ENCODE measurements around the gene HSPG2.
"Not testable (repeated sequence)": the region's sequence is repeated elsewhere in the genome, so short reads cannot be mapped to it uniquely, and the experiment has no call there.

HSPG2 gene

DNA sequence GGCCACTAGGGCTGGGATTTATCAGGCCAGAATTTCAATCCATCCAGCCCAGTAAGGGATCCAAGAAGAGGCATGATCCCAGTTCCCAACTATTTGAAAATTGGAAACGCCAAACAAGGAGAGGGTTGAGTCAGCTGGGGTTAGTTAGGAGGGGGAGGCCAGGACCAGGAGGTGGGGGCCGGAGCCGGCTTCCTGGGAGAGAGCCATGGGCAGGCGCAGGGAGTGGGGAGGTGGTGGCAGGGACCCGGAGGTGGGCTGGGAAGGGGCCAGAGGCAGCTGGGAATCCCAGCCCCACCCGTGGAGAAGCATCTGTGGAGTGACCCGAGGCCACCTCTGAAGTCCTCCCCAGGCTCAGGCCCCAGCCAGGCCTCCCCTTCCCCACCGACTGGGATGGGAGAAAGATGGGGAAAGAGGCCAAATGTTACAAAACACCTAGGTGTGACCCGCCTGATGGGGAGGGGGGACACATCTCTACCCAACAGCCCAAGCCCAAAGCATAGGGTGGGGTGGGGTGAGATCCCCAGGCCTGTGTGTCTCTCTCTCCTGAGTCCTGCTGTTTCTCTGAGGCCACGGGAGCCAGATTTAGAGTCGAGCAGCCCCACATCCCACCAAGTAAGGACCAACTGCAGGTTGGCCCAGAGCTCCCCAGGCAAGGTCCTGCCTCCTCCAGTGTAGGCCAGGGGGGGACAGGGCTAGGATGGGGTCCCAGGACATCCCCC lies 10.1 kb downstream of the HSPG2 start:
- TF ChIP-seq FOXP2 (optimal IDR thresholded peaks at IDR 0.05; ENCODE audit: control extremely low read depth, extremely low read length, insufficient read depth), result no peak
- no peak for TF ChIP-seq POLR2AphosphoS5 (IDR thresholded peaks at IDR 0.05; ENCODE audit: borderline replicate concordance, low read depth, low read length)
- H3K9ac ChIP-seq (ENCODE audit: insufficient read length), result no peak overlapping the region
- H3K9me3 ChIP-seq (ENCODE audit: low read depth, low read length), result no peaks in the 10 kb centered on the region
- H3K36me3 ChIP-seq (ENCODE audit: insufficient read depth, low read length), result no peaks in the 10 kb centered on the region
- no peak overlapping the region for H3K4me3 ChIP-seq
- DNase-seq (ENCODE audit: low read depth, low spot score), result no peak
- no peak overlapping the region for H3K27ac ChIP-seq

GRCh38 chr1:21926065-21926464 lies 11.0 kb downstream of the HSPG2 start:
- Histone ChIP-seq H3K27ac (no peak overlapping the region), H3K9me3 (ENCODE audit: low read depth, low read length) (no peaks in the 10 kb centered on the region), H3K9ac (ENCODE audit: insufficient read length) (no peak overlapping the region), H3K36me3 (ENCODE audit: insufficient read depth, low read length) (no peaks in the 10 kb centered on the region), H3K4me3 (no peak overlapping the region)
- TF ChIP-seq FOXP2 (optimal IDR thresholded peaks at IDR 0.05; ENCODE audit: control extremely low read depth, extremely low read length, insufficient read depth), result no peak
- no peak for TF ChIP-seq EZH2 (IDR thresholded peaks at IDR 0.05)
- TF ChIP-seq POLR2AphosphoS5 (IDR thresholded peaks at IDR 0.05; ENCODE audit: borderline replicate concordance, low read depth, low read length), result no peak
- no peak for DNase-seq (ENCODE audit: low read depth, low spot score)

GRCh38 chr1:21925334-21925940 lies 11.7 kb downstream of the HSPG2 start:
- no peak for DNase-seq (ENCODE audit: low read depth, low spot score)
- Histone ChIP-seq H3K9me3 (ENCODE audit: low read depth, low read length) (no peaks in the 10 kb centered on the region), H3K36me3 (ENCODE audit: insufficient read depth, low read length) (no peaks in the 10 kb centered on the region), H3K27ac (no peak overlapping the region), H3K9ac (ENCODE audit: insufficient read length) (no peak overlapping the region), H3K4me3 (no peak overlapping the region)
- no peak for TF ChIP-seq EZH2 (IDR thresholded peaks at IDR 0.05)
- no peak for TF ChIP-seq POLR2AphosphoS5 (IDR thresholded peaks at IDR 0.05; ENCODE audit: borderline replicate concordance, low read depth, low read length)
- TF ChIP-seq FOXP2 (optimal IDR thresholded peaks at IDR 0.05; ENCODE audit: control extremely low read depth, extremely low read length, insufficient read depth), result no peak

DNA sequence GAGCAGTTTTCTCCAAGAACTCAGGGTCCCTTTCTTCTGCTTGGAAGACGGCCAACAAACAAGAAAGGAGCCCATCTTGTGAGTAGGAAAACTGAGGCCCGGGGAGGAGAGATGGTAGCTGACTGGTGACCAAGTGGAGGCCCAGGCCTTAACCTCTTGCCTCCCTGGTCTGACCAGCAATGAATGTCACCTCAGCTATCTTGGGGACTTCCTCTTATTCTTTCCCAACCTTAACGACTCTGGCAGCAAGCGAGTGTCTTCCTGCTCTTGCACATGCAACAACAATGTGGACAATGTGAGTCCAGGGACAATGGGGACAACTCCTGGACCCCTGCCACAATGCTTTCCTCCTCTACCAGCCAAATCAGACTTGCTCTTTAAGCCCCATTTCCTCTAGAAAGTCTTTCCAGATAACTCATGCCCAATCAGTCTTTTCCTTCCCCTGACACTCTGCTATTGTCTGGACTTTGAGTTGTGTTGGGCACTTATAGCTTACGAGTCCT lies 12.6 kb downstream of the HSPG2 start:
- Histone ChIP-seq H3K4me3 (no peak overlapping the region), H3K36me3 (ENCODE audit: insufficient read depth, low read length) (no peaks in the 10 kb centered on the region), H3K9ac (ENCODE audit: insufficient read length) (no peak overlapping the region), H3K27ac (no peak overlapping the region), H3K9me3 (ENCODE audit: low read depth, low read length) (no peaks in the 10 kb centered on the region)
- DNase-seq (ENCODE audit: low read depth, low spot score), result no peak
- TF ChIP-seq FOXP2 (optimal IDR thresholded peaks at IDR 0.05; ENCODE audit: control extremely low read depth, extremely low read length, insufficient read depth) (no peak), EZH2 (IDR thresholded peaks at IDR 0.05) (no peak), POLR2AphosphoS5 (IDR thresholded peaks at IDR 0.05; ENCODE audit: borderline replicate concordance, low read depth, low read length) (no peak)

DNA sequence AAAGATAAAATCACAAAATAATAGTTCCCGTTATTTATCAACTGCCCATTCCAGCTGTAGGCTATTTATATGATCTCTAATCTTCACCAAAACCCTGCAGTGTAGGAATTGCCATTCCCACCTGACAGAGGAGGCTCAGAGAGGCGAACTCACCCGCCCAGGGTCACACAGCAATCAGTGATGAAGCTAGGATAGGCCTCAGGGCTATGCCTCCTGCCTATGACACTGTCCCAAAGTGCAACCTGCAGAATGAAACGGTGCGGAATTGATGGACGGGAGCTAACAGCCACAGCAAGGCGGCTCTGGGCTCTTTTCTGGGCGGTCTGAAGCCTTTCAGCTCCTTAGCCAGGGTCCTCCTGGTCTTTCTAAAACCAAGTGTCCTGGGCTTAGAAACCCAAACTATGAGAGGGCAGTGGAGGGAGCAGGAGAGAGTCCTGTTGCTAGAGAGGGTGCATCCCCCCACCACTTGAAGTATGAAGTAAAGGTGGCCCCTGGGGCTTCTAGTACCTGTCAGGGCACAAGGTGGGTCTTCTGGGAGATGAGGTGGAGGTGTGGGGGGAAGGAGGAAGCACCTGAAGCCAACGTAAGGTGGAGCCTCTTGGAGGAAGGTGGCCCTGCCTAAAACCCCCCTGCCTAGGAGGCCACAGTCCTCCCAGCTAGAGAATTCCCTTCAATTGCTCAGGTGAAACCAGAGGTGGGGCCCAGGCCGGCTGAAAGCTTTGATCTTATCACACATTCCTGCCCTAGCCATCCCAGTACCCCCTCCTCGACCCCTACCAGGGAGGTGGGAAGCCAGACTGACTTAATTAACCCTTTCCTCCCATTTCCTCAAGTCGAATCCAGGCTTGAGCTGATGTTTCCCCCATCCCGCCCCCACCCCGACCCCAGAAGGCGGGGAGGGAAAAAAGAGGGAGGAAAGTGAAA lies 14.8 kb downstream of the HSPG2 start:
- no peaks in the 10 kb centered on the region for H3K36me3 ChIP-seq (ENCODE audit: insufficient read depth, low read length)
- no peak for DNase-seq (ENCODE audit: low read depth, low spot score)
- no peak overlapping the region for H3K4me3 ChIP-seq
- no peak overlapping the region for H3K27ac ChIP-seq
- no peaks in the 10 kb centered on the region for H3K9me3 ChIP-seq (ENCODE audit: low read depth, low read length)
- TF ChIP-seq POLR2AphosphoS5 (IDR thresholded peaks at IDR 0.05; ENCODE audit: borderline replicate concordance, low read depth, low read length) (no peak), FOXP2 (optimal IDR thresholded peaks at IDR 0.05; ENCODE audit: control extremely low read depth, extremely low read length, insufficient read depth) (no peak), EZH2 (IDR thresholded peaks at IDR 0.05) (no peak)
- no peak overlapping the region for H3K9ac ChIP-seq (ENCODE audit: insufficient read length)

DNA sequence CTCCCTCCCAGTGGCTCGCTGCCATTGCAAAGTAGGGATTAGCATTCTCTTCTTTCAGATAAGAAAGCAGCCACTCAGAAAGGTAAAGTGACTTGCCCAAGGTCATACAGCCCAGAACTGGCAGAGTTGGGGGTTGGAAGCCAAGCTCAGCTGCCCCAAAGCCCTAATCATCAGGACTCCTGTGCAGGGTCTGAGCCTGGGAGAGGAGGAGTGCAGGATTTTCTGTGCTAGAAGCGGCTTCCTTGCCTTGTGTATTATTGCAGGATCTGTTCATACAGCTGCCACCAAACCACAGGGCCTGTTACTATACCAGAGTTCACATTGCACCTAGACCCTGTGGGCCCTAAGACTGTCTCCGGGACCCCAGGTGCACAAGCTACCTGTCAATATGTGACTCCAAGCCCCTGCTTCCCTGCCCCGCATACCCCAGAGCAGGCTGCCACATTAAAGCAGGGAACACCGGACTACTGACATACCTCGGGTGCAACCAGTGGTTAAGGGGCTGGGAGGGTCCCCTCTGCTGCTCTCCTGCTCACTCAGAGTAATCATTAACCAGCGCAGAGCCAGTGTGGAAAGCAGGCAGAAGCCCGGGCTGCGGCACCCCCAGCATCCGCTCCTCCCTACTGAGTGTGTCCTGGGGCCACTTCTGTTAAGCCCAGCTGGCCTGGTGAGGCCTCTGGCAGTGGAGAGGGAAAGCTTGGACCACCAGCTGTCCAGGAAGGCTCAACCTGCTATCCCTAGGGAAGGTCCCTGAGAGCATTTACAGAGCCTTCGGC lies 15.8 kb downstream of the HSPG2 start:
- TF ChIP-seq POLR2AphosphoS5 (IDR thresholded peaks at IDR 0.05; ENCODE audit: borderline replicate concordance, low read depth, low read length), result no peak
- H3K36me3 ChIP-seq (ENCODE audit: insufficient read depth, low read length), result no peaks in the 10 kb centered on the region
- H3K27ac ChIP-seq, result no peak overlapping the region
- H3K9me3 ChIP-seq (ENCODE audit: low read depth, low read length), result no peaks in the 10 kb centered on the region
- DNase-seq (ENCODE audit: low read depth, low spot score), result no peak
- no peak overlapping the region for H3K9ac ChIP-seq (ENCODE audit: insufficient read length)
- H3K4me3 ChIP-seq, result no peak overlapping the region

- H3K27ac ChIP-seq, result no peak overlapping the region
- H3K36me3 ChIP-seq (ENCODE audit: insufficient read depth, low read length), result no peaks in the 10 kb centered on the region
- H3K4me3 ChIP-seq, result no peak overlapping the region
- H3K9me3 ChIP-seq (ENCODE audit: low read depth, low read length), result no peaks in the 10 kb centered on the region
- no peak for DNase-seq (ENCODE audit: low read depth, low spot score)
- TF ChIP-seq POLR2AphosphoS5 (IDR thresholded peaks at IDR 0.05; ENCODE audit: borderline replicate concordance, low read depth, low read length), result no peak
- no peak for TF ChIP-seq FOXP2 (optimal IDR thresholded peaks at IDR 0.05; ENCODE audit: control extremely low read depth, extremely low read length, insufficient read depth)
- TF ChIP-seq EZH2 (IDR thresholded peaks at IDR 0.05), result no peak
- H3K9ac ChIP-seq (ENCODE audit: insufficient read length), result no peak overlapping the region
Observed at GRCh38 chr1:21919520-21919919, 17.6 kb downstream of the HSPG2 start.

DNA sequence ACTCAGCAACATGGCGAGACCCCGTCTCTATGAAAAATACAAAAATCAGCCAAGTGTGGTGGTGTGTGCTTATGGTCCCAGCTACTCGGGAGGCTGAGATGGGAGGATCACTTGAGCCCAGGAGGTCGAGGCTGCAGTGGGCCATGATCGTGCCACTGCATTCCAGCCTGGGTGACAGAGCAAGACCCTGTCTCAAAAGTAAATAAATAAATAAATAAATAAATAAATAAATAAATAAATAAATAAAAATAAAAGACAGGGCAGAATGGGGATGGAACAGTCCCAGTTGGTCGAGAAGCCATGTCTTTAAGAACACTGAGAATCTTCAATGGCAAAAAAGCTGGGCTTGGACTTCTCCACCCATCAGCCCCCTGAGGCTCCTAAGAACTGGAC lies 19.9 kb downstream of the HSPG2 start:
- not testable (repeated sequence) for H3K36me3 ChIP-seq (ENCODE audit: insufficient read depth, low read length); H3K9ac ChIP-seq (ENCODE audit: insufficient read length); H3K9me3 ChIP-seq (ENCODE audit: low read depth, low read length); DNase-seq (ENCODE audit: low read depth, low spot score); H3K4me3 ChIP-seq; H3K27ac ChIP-seq
